Natural killer cell (primary cell): ENCODE measurements around the gene MEIS2. TPM values are rescaled to one million over a fixed set of nuclear protein-coding genes. Genes with fewer than 3 reads are reported as not detected.

ENCODE experiments used
- ATAC-seq, 3 donors: fragments of 150-1000 bp in 2 of 3; fragments of 200-7000 bp in 1 of 3; cut with Tn5 transposase; 1 replicate in 1 of 3; 2 replicates in 2 of 3; pipeline ENCODE4 v1.10.0; 2021; ENCODE audit warnings: mild to moderate bottlenecking in 2 of 3, moderate library complexity in 2 of 3
- DNase-seq, 2 donors: peaks; one replicate each; pipeline versions ENCODE4 v3.0.0 to v3.0.0-alpha.2; 2013 to 2021; ENCODE audit warnings: mixed read lengths in 1 of 2
- H3K27ac ChIP-seq: one replicate; pipeline ENCODE4 v1.5.1; 2013; ENCODE audit warnings: mild to moderate bottlenecking, low read length
- H3K27me3 ChIP-seq: one replicate; pipeline ENCODE4 v1.6.1; 2013; ENCODE audit warnings: low read length; ENCODE audit not compliant: control insufficient read depth, insufficient read depth
- H3K36me3 ChIP-seq: one replicate; pipeline ENCODE4 v1.6.1; 2013; ENCODE audit warnings: low read length; ENCODE audit not compliant: control insufficient read depth, insufficient read depth
- H3K4me1 ChIP-seq: one replicate; pipeline ENCODE4 v1.6.1; 2013; ENCODE audit warnings: low read length; ENCODE audit not compliant: control insufficient read depth, insufficient read depth
- H3K4me3 ChIP-seq: one replicate; pipeline ENCODE4 v1.5.1; 2013; ENCODE audit warnings: low read length
- H3K9me3 ChIP-seq: one replicate; pipeline ENCODE4 v1.6.1; 2013; ENCODE audit warnings: low read length; ENCODE audit not compliant: control insufficient read depth, insufficient read depth
- H3K27ac Mint-ChIP-seq, 2 donors: one replicate each; pipeline ENCODE4 v1.8.0; 2022; ENCODE audit warnings: mild to moderate bottlenecking in 2 of 2, mixed read lengths in 2 of 2, moderate library complexity in 1 of 2
- H3K27me3 Mint-ChIP-seq, 2 donors: one replicate each; pipeline ENCODE4 v1.8.0; 2022; ENCODE audit warnings: low read depth in 2 of 2, mixed read lengths in 2 of 2
- H3K36me3 Mint-ChIP-seq: one replicate; pipeline ENCODE4 v1.8.0; 2022; ENCODE audit warnings: mixed read lengths
- H3K4me1 Mint-ChIP-seq, 2 donors: one replicate each; pipeline ENCODE4 v1.8.0; 2022; ENCODE audit warnings: mixed read lengths in 2 of 2
- H3K4me3 Mint-ChIP-seq: one replicate; pipeline ENCODE4 v1.8.0; 2022; ENCODE audit warnings: mild to moderate bottlenecking, moderate library complexity, mixed read lengths
- H3K9me3 Mint-ChIP-seq, 2 donors: one replicate each; pipeline ENCODE4 v1.8.0; 2022; ENCODE audit warnings: mixed read lengths in 2 of 2
- CTCF ChIP-seq: fragments of 200-600 bp; IDR thresholded peaks from one replicate; pipeline ENCODE4 v1.8.0; 2022; ENCODE audit warnings: antibody characterized with exemption
- WGBS: methylation state at CpG from one replicate; pipeline ENCODE4 v1.1.7; 2013; ENCODE audit warnings: missing lambda C conversion rate; ENCODE audit not compliant: insufficient coverage; 5-methylcytosine and 5-hydroxymethylcytosine counted together
- intact Hi-C: fragments of 100-400 bp; cut with micrococcal nuclease; formaldehyde crosslinking; loops from one replicate; pipeline ENCODE4 v1.14.2; 2022
- total RNA-seq, 4 donors: library from RNA; stranded (reverse); fragments of 120-200 nt in 1 of 4; gene quantifications; one replicate each; pipeline versions ENCODE4 v1.2.3 to v1.2.4, GENCODE V29; 2013 to 2022

The MEIS2 gene
- total RNA-seq, 3 donors from 2014 or later (not counting 1 experiment from before 2014, with no cell fraction given) = 0.35 TPM; not detected in 2

- H3K4me3 Mint-ChIP-seq = no peak overlapping the region
- no peaks in the 10 kb centered on the region for H3K27me3 ChIP-seq
- no peaks in the 10 kb centered on the region for H3K36me3 ChIP-seq
- intact Hi-C loops = no loop called here
- no peak overlapping the region for H3K27ac ChIP-seq
- DNase-seq = no peak
- no peak for ATAC-seq
- no peaks in the 10 kb centered on the region for H3K36me3 Mint-ChIP-seq
- no peak overlapping the region for H3K27ac Mint-ChIP-seq
- TF ChIP-seq CTCF = no peak
- 79% methylated on average over 9 of the region's 12 CpGs for WGBS
- no peak overlapping the region for H3K4me3 ChIP-seq
- no peaks in the 10 kb centered on the region for H3K9me3 ChIP-seq
- no peaks in the 10 kb centered on the region for H3K4me1 ChIP-seq
- H3K4me1 Mint-ChIP-seq = no peaks in the 10 kb centered on the region
- H3K27me3 Mint-ChIP-seq = no peaks in the 10 kb centered on the region
- H3K9me3 Mint-ChIP-seq = peaks cover under 1 to 10% of the 10 kb centered on the region in 2 donors
Observed at GRCh38 chr15:37045859-37046740, 54.2 kb downstream of the MEIS2 start.

- Histone ChIP-seq H3K27ac (no peak overlapping the region), H3K4me3 (no peak overlapping the region), H3K36me3 (no peaks in the 10 kb centered on the region), H3K27me3 (no peaks in the 10 kb centered on the region), H3K9me3 (no peaks in the 10 kb centered on the region), H3K4me1 (no peaks in the 10 kb centered on the region)
- no peak for TF ChIP-seq CTCF
- Mint-ChIP-seq H3K36me3 (no peaks in the 10 kb centered on the region), H3K9me3 (peaks cover 0 to 10% of the 10 kb centered on the region in 2 donors), H3K27ac (no peak overlapping the region), H3K4me1 (no peaks in the 10 kb centered on the region), H3K4me3 (no peak overlapping the region), H3K27me3 (no peaks in the 10 kb centered on the region)
- intact Hi-C loops = no loop called here
- ATAC-seq (no peak), DNase-seq (no peak)
- 69% methylated on average over 4 of the region's 5 CpGs for WGBS
Observed at GRCh38 chr15:37044915-37045648, 55.3 kb downstream of the MEIS2 start.

- Mint-ChIP-seq H3K9me3 (peaks cover 4 to 5% of the 10 kb centered on the region in 2 donors), H3K36me3 (no peaks in the 10 kb centered on the region), H3K27me3 (no peaks in the 10 kb centered on the region), H3K4me3 (no peak overlapping the region), H3K4me1 (no peaks in the 10 kb centered on the region), H3K27ac (no peak overlapping the region)
- DNase-seq = no peak
- Histone ChIP-seq H3K27me3 (no peaks in the 10 kb centered on the region), H3K36me3 (no peaks in the 10 kb centered on the region), H3K4me3 (no peak overlapping the region), H3K9me3 (no peaks in the 10 kb centered on the region), H3K4me1 (no peaks in the 10 kb centered on the region), H3K27ac (no peak overlapping the region)
- intact Hi-C loops = no loop called here
- no peak for ATAC-seq
- TF ChIP-seq CTCF = no peak
- 82% methylated on average over 4 of the region's 4 CpGs for WGBS
Observed at GRCh38 chr15:37041836-37042235, 58.5 kb downstream of the MEIS2 start.
